Glutamatergic neuron (in vitro differentiated cells): ENCODE measurements around the gene SNRPA. TPM values are rescaled to one million over a fixed set of nuclear protein-coding genes. Genes with fewer than 3 reads are reported as not detected.

Experiments used
- DNase-seq: peaks from one replicate; pipeline ENCODE4 v3.0.0; 2022
- H3K27ac Mint-ChIP-seq: one replicate; pipeline ENCODE4 v1.8.0; 2020; ENCODE audit warnings: mild to moderate bottlenecking, mixed read lengths, inconsistent platforms; ENCODE audit not compliant: unreplicated experiment
- H3K27me3 Mint-ChIP-seq: one replicate; pipeline ENCODE4 v1.8.0; 2020; ENCODE audit warnings: mild to moderate bottlenecking, moderate library complexity, mixed read lengths, inconsistent platforms; ENCODE audit not compliant: unreplicated experiment
- H3K36me3 Mint-ChIP-seq: one replicate; pipeline ENCODE4 v1.8.0; 2020; ENCODE audit warnings: mild to moderate bottlenecking, mixed read lengths, inconsistent platforms; ENCODE audit not compliant: unreplicated experiment
- H3K4me1 Mint-ChIP-seq: one replicate; pipeline ENCODE4 v1.8.0; 2020; ENCODE audit warnings: mild to moderate bottlenecking, low read depth, mixed read lengths, inconsistent platforms; ENCODE audit not compliant: unreplicated experiment
- H3K4me3 Mint-ChIP-seq: one replicate; pipeline ENCODE4 v1.8.0; 2020; ENCODE audit warnings: mild to moderate bottlenecking, mixed read lengths, inconsistent platforms; ENCODE audit not compliant: unreplicated experiment
- H3K9me3 Mint-ChIP-seq: one replicate; pipeline ENCODE4 v1.8.0; 2020; ENCODE audit warnings: mild to moderate bottlenecking, moderate library complexity, mixed read lengths, inconsistent platforms; ENCODE audit not compliant: unreplicated experiment
- total RNA-seq: library from RNA; stranded (reverse); fragmentation: NEBNext Ultra II Directional; extraction: Animal tissue kit (Norgen Biotek cat#: 25700); gene quantifications from one replicate; pipeline ENCODE4 v1.2.1, GENCODE V29; 2021; ENCODE audit not compliant: unreplicated experiment
- TF ChIP-seq, protein P1 (sequence below): fragments of 200-600 bp; sonication (generic); IDR thresholded peaks from one replicate; pipeline ENCODE4 v1.5.0; 2021; ENCODE audit not compliant: partially characterized antibody, unreplicated experiment

SNRPA gene
- total RNA-seq, 1 donor from 2014 or later, result 70.3 TPM

GRCh38 chr19:40737102-40737644 is 13.8 kb upstream of the SNRPA start:
- Mint-ChIP-seq H3K36me3 (no peaks in the 10 kb centered on the region), H3K4me3 (no peak overlapping the region), H3K27ac (no peak overlapping the region), H3K27me3 (peaks cover 14% of the 10 kb centered on the region), H3K9me3 (peaks cover 15% of the 10 kb centered on the region), H3K4me1 (peaks cover 27% of the 10 kb centered on the region)
- DNase-seq, result no peak
- TF ChIP-seq, protein P1, sequence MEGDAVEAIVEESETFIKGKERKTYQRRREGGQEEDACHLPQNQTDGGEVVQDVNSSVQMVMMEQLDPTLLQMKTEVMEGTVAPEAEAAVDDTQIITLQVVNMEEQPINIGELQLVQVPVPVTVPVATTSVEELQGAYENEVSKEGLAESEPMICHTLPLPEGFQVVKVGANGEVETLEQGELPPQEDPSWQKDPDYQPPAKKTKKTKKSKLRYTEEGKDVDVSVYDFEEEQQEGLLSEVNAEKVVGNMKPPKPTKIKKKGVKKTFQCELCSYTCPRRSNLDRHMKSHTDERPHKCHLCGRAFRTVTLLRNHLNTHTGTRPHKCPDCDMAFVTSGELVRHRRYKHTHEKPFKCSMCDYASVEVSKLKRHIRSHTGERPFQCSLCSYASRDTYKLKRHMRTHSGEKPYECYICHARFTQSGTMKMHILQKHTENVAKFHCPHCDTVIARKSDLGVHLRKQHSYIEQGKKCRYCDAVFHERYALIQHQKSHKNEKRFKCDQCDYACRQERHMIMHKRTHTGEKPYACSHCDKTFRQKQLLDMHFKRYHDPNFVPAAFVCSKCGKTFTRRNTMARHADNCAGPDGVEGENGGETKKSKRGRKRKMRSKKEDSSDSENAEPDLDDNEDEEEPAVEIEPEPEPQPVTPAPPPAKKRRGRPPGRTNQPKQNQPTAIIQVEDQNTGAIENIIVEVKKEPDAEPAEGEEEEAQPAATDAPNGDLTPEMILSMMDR, result no peak

DNA sequence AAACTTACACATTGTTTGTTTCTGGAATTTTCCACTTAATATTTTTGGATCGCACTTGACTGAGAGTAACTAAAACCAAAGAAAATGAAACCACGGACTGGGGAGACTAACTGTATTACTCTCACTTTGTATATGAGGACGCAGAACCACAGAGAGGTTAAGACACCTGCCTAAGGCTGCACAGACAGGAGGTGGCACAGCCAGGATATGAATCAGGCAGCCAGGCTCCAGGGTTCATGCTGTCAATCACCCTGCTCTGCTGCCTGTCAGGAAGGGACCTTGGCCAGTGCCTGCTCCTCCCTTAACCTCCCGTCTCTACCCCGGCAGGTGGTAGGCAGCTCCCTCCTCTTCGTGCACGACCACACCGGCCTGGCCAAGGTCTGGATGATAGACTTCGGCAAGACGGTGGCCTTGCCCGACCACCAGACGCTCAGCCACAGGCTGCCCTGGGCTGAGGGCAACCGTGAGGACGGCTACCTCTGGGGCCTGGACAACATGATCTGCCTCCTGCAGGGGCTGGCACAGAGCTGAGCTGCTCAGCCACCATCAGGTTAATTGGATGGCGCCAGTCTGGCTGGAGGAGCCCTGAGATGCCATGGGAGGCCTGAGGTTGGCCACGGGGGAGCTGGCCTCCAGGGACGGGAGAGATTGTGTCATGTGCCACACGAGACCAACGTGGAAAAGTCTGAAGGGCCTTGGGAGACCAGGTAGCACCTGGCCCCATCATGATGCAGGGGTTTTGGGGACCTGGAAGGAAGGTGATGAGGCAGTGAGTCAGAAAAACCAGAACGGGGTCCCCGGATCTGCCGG is 11.8 kb upstream of the SNRPA start:
- DNase-seq, result no peak
- peak overlapping the region; percentile 92 for H3K27ac Mint-ChIP-seq
- peak overlapping the region; percentile 76 for H3K4me3 Mint-ChIP-seq
- TF ChIP-seq, protein P1, result no peak
- H3K9me3 Mint-ChIP-seq, result peaks cover 15% of the 10 kb centered on the region
- no peaks in the 10 kb centered on the region for H3K36me3 Mint-ChIP-seq
- peaks cover 27% of the 10 kb centered on the region for H3K4me1 Mint-ChIP-seq
- peaks cover 19% of the 10 kb centered on the region for H3K27me3 Mint-ChIP-seq

DNA sequence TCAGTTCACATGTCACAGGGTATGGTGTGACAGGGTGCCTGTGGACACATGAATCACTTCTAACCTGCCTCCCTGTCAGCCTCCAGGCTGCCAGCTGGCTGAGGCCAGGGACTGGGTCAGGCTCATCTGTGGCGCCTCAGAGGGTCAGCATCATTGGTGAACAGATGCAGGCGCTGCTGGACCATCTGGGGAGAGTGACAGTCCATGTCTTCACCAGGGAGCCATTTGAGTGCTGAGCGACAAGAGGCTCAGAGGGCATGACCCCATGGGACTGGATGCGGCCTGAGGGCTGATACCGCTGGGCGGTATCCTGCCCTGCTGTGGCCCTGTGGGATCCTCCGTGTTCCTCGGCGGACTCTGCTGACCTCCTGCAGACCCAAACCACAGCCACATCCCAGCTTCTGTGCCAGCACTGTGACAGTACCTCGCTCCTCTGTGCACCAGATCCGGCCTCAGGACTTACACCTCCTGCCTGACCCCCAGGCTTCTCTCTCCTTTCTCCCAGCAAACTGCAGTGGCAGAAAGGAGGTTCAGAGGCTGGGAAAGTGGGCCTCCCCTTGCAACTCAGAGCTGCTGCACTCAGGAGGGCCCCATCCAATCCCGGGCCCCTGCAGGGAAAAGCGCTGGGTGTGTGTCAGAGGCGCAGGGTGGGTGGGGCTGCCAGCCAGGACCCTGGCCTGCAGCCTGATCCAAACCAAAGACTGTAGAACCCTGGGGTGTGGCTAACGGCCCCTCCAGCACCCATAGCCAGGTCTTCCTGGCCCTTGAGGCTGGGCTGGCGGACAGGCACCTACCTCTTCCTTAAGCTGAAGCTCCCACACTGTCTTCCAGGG is 10.9 kb upstream of the SNRPA start:
- peak; percentile 81 for DNase-seq
- Mint-ChIP-seq H3K27ac (peak overlapping the region; percentile 92), H3K27me3 (peaks cover 19% of the 10 kb centered on the region), H3K4me1 (peaks cover 27% of the 10 kb centered on the region), H3K36me3 (no peaks in the 10 kb centered on the region), H3K4me3 (peak overlapping the region; percentile 78), H3K9me3 (peaks cover 15% of the 10 kb centered on the region)
- TF ChIP-seq, protein P1, result no peak

GRCh38 chr19:40740747-40741146 is 10.3 kb upstream of the SNRPA start:
- H3K4me3 Mint-ChIP-seq, result peak overlapping the region; percentile 78
- TF ChIP-seq, protein P1, result no peak
- peaks cover 15% of the 10 kb centered on the region for H3K9me3 Mint-ChIP-seq
- H3K27ac Mint-ChIP-seq, result peak overlapping the region; percentile 71
- no peak for DNase-seq
- peaks cover 27% of the 10 kb centered on the region for H3K4me1 Mint-ChIP-seq
- H3K27me3 Mint-ChIP-seq, result peaks cover 19% of the 10 kb centered on the region
- no peaks in the 10 kb centered on the region for H3K36me3 Mint-ChIP-seq
